Caco-2 (cell line): Measurements from ENCODE around the gene PTK6. TPM values are rescaled to one million over a fixed set of nuclear protein-coding genes. Genes with fewer than 3 reads are reported as not detected.

Experiments
- BruUV-seq: library from RNA; stranded (reverse); fragments of 400-500 nt; replicated peaks from 2 replicates; lab custom pipeline; 2021; lab: Mats Ljungman, UMichigan
- CTCF ChIA-PET: fragments of 300-600 bp; sonication (Branson Sonifier 250); formaldehyde crosslinking; loops from one replicate; lab custom pipeline; 2022; ENCODE audit warnings: antibody characterized with exemption; lab: Charles Lee
- POLR2A ChIA-PET: fragments of 300-600 bp; sonication (Branson Sonifier 250); formaldehyde crosslinking; loops from one replicate; lab custom pipeline; 2022; ENCODE audit warnings: antibody characterized with exemption; lab: Charles Lee
- DNase-seq, 2 experiments: peaks; one replicate each; pipeline versions ENCODE4 v3.0.0 to v3.0.0-alpha.2; 2020 to 2022
- H3K27me3 ChIP-seq: replicated peaks from 2 replicates; pipeline ENCODE4 v1.6.0; 2011; ENCODE audit warnings: low read length; ENCODE audit not compliant: control insufficient read depth, insufficient read depth
- H3K36me3 ChIP-seq: 2 replicates; pipeline ENCODE4 v1.5.1; 2011; ENCODE audit warnings: low read length; ENCODE audit not compliant: control insufficient read depth, insufficient read depth
- H3K4me1 ChIP-seq: fragments of 250-450 bp; sonication (Bioruptor Pico); 2 replicates; pipeline ENCODE4 v1.5.1; 2020; ENCODE audit warnings: mild to moderate bottlenecking
- H3K4me3 ChIP-seq: 2 replicates; pipeline ENCODE4 v1.5.1; 2011; ENCODE audit warnings: low read depth, mild to moderate bottlenecking, control low read depth, low read length
- H3K9me3 ChIP-seq: fragments of 250-450 bp; sonication (Bioruptor Pico); 2 replicates; pipeline ENCODE4 v1.5.1; 2020; ENCODE audit warnings: mild to moderate bottlenecking, moderate library complexity
- H3K27ac Mint-ChIP-seq: one replicate; pipeline ENCODE4 v1.8.0; 2022; ENCODE audit warnings: mixed read lengths; ENCODE audit not compliant: unreplicated experiment
- H3K27me3 Mint-ChIP-seq: one replicate; pipeline ENCODE4 v1.8.0; 2022; ENCODE audit warnings: mixed read lengths; ENCODE audit not compliant: insufficient read depth, unreplicated experiment
- H3K36me3 Mint-ChIP-seq: one replicate; pipeline ENCODE4 v1.8.0; 2022; ENCODE audit warnings: mild to moderate bottlenecking, mixed read lengths; ENCODE audit not compliant: insufficient read depth, unreplicated experiment
- H3K4me1 Mint-ChIP-seq: one replicate; pipeline ENCODE4 v1.8.0; 2022; ENCODE audit warnings: low read depth, mixed read lengths; ENCODE audit not compliant: unreplicated experiment
- H3K4me3 Mint-ChIP-seq: one replicate; pipeline ENCODE4 v1.8.0; 2022; ENCODE audit warnings: mild to moderate bottlenecking, moderate library complexity, mixed read lengths; ENCODE audit not compliant: unreplicated experiment
- H3K9me3 Mint-ChIP-seq: one replicate; pipeline ENCODE4 v1.8.0; 2022; ENCODE audit warnings: mixed read lengths; ENCODE audit not compliant: unreplicated experiment
- CTCF ChIP-seq, 2 experiments: fragments of 200-600 bp in 1 of 2; IDR thresholded peaks; 1 replicate in 1 of 2; 2 replicates in 1 of 2; pipeline versions ENCODE4 v1.5.1 to v1.8.0; 2011 to 2022; ENCODE audit warnings: antibody characterized with exemption in 1 of 2, control low read depth in 1 of 2, inconsistent platforms in 1 of 2, low read depth in 1 of 2, low read length in 1 of 2, mild to moderate bottlenecking in 1 of 2, moderate library complexity in 1 of 2; ENCODE audit not compliant: insufficient read depth in 1 of 2, severe bottlenecking in 1 of 2, unreplicated experiment in 1 of 2
- intact Hi-C: fragments of 100-400 bp; cut with micrococcal nuclease; formaldehyde crosslinking; loops from one replicate; pipeline ENCODE4 v1.10.0; 2022; ENCODE audit not compliant: unreplicated experiment
- total RNA-seq: library from RNA; stranded (reverse); gene quantifications from 2 replicates; pipeline ENCODE4 v1.2.3, GENCODE V29; 2022

The PTK6 gene
- total RNA-seq, 1 experiment from 2014 or later = 0.64 TPM

GRCh38 chr20:63505281-63505680 lies 31.9 kb downstream of the PTK6 start:
- Mint-ChIP-seq H3K9me3 (no peaks in the 10 kb centered on the region), H3K36me3 (no peaks in the 10 kb centered on the region), H3K27ac (no peak overlapping the region), H3K4me3 (no peak overlapping the region), H3K27me3 (peaks cover 19% of the 10 kb centered on the region), H3K4me1 (no peaks in the 10 kb centered on the region)
- intact Hi-C loops = no loop called here
- H3K9me3 ChIP-seq = no peaks in the 10 kb centered on the region
- no peaks in the 10 kb centered on the region for H3K4me1 ChIP-seq
- POLR2A ChIA-PET = interaction anchor here (1.3 kb wide), 1 partner anchor 16 kb away, joined by 3 read pairs; no protein-coding TSS in a partner anchor
- no peaks in the 10 kb centered on the region for H3K36me3 ChIP-seq
- TF ChIP-seq CTCF (IDR thresholded peaks at IDR 0.05; ENCODE audit: insufficient read depth in 1 of 2, low read depth in 1 of 2, low read length in 1 of 2, severe bottlenecking in 1 of 2, unreplicated experiment in 1 of 2) = no peak
- H3K4me3 ChIP-seq = no peak overlapping the region
- no peaks in the 10 kb centered on the region; the same call in 1 of the 2 replicates for H3K27me3 ChIP-seq
- CTCF ChIA-PET = no interaction called here
- no peak for DNase-seq
- no TSS peak for BruUV-seq

GRCh38 chr20:63504642-63505041 lies 32.5 kb downstream of the PTK6 start:
- H3K9me3 Mint-ChIP-seq = no peaks in the 10 kb centered on the region
- H3K27ac Mint-ChIP-seq = no peak overlapping the region

GRCh38 chr20:63503524-63503923 lies 33.7 kb downstream of the PTK6 start:
- Mint-ChIP-seq H3K27ac (no peak overlapping the region), H3K27me3 (peaks cover 9% of the 10 kb centered on the region), H3K36me3 (no peaks in the 10 kb centered on the region), H3K4me1 (no peaks in the 10 kb centered on the region), H3K9me3 (no peaks in the 10 kb centered on the region), H3K4me3 (no peak overlapping the region)
- intact Hi-C loops = no loop called here
- CTCF ChIA-PET = interaction anchor here (0.6 kb wide), 1 partner anchor 452 kb away, joined by 3 read pairs; the partner anchor contains the start of gene UCKL1
- no peak for TF ChIP-seq CTCF (IDR thresholded peaks at IDR 0.05; ENCODE audit: insufficient read depth in 1 of 2, low read depth in 1 of 2, low read length in 1 of 2, severe bottlenecking in 1 of 2, unreplicated experiment in 1 of 2)
- Histone ChIP-seq H3K4me1 (no peaks in the 10 kb centered on the region), H3K4me3 (no peak overlapping the region), H3K36me3 (no peaks in the 10 kb centered on the region), H3K9me3 (no peaks in the 10 kb centered on the region), H3K27me3 (no peaks in the 10 kb centered on the region; the same call in 1 of the 2 replicates)
- POLR2A ChIA-PET = no interaction called here
- no TSS peak for BruUV-seq
- DNase-seq = no peak

More at GRCh38 chr20:63504642-63505041, 32.5 kb downstream of the PTK6 start:
- Histone ChIP-seq H3K36me3 (no peaks in the 10 kb centered on the region), H3K9me3 (no peaks in the 10 kb centered on the region), H3K4me3 (no peak overlapping the region), H3K4me1 (no peaks in the 10 kb centered on the region), H3K27me3 (no peaks in the 10 kb centered on the region; the same call in 1 of the 2 replicates)
- CTCF ChIA-PET = no interaction called here
- DNase-seq = no peak
- TF ChIP-seq CTCF (IDR thresholded peaks at IDR 0.05; ENCODE audit: insufficient read depth in 1 of 2, low read depth in 1 of 2, low read length in 1 of 2, severe bottlenecking in 1 of 2, unreplicated experiment in 1 of 2) = no peak
- Mint-ChIP-seq H3K36me3 (no peaks in the 10 kb centered on the region), H3K4me1 (no peaks in the 10 kb centered on the region), H3K27me3 (peaks cover 15% of the 10 kb centered on the region), H3K4me3 (no peak overlapping the region)
- intact Hi-C loops = no loop called here
- POLR2A ChIA-PET = interaction anchor here (1.3 kb wide), 1 partner anchor 17 kb away, joined by 3 read pairs; no protein-coding TSS in a partner anchor
- no TSS peak for BruUV-seq
